Dedifferentiated amniotic fluid mesenchymal stem cell (primary cell): ENCODE results near the gene IRX2.

Experiments
- DNase-seq: peaks from one replicate; pipeline ENCODE4 v3.0.0-alpha.2; 2016; ENCODE audit errors: extremely low spot score

The IRX2 gene

DNA sequence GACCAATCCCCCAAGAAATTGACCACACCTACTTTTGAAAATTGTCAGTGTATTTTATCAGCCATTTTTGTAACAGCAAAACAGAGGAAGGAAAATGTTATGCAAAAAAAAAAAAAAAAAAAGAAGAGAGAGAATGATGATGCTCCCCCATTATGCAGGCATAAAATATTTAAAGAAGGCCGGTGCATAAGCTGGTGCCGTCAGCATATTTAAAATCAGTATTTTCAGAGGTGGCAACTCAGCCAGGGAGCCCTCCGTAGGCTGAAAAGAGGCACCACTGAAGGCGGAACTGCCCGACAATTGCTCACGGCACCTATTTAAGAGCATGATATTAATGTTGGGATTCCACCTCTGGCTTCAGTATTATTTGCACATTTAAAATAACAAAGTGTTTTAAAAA is 33.4 kb downstream of the IRX2 start:
- no peak for DNase-seq

DNA sequence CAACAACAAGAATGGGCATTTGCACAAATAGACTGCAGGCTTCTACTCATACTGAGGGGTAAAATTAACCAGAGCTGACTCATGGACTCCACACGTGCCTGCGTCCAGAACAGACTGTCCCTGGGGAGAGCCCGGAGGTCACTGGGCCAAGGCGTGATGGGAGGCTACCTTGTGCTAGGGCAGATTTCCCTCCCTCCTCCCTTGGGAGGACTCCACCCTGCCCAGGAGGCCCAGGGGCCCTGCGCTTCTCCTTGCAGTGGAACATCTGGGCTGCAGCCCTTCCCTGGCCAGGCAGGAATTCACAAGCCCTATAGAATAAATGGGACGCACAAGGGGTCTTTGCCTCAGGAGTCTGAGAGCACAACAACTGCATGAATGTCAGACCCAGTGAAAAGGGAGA is 35.6 kb downstream of the IRX2 start:
- no peak for DNase-seq

DNA sequence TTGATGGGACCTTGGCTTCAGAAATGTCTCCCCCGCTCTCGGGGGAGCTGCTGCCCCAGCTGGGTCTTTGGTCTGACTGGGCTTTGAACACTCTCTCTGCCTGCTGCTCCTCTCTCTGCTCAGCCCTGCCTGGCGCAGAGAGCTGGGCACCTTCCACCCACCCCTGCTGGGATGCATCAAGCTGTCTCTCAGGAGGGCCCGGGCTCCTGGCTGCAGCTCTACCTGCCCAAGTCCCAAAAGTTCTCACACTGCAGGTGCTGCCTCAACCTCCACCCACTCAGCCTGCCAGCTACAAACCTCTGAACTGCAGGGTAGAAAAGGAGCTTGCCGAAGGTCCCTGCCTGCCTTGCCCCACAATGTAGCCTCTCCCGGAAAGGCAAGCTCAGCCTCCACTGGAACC is 36.7 kb downstream of the IRX2 start:
- DNase-seq = no peak

DNA sequence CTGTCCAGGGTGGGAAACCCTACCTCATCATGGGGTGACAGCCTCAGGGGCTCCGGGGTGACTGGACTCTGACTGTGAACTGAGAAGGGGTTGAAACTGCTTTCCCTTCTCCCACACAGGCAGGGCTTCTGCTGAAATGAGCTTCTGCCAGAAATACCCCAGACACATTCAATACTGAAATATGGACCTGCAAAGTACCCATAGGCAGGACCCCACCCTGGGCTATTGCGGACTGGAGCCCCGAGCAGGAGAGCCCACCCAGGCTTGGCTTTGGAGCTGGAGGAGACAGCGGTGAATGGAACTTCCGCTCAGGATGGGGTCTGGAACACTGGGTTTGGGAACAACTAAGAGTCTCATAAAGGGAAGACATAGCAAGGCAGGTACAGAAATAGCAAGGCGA is 37.5 kb downstream of the IRX2 start:
- no peak for DNase-seq

DNA sequence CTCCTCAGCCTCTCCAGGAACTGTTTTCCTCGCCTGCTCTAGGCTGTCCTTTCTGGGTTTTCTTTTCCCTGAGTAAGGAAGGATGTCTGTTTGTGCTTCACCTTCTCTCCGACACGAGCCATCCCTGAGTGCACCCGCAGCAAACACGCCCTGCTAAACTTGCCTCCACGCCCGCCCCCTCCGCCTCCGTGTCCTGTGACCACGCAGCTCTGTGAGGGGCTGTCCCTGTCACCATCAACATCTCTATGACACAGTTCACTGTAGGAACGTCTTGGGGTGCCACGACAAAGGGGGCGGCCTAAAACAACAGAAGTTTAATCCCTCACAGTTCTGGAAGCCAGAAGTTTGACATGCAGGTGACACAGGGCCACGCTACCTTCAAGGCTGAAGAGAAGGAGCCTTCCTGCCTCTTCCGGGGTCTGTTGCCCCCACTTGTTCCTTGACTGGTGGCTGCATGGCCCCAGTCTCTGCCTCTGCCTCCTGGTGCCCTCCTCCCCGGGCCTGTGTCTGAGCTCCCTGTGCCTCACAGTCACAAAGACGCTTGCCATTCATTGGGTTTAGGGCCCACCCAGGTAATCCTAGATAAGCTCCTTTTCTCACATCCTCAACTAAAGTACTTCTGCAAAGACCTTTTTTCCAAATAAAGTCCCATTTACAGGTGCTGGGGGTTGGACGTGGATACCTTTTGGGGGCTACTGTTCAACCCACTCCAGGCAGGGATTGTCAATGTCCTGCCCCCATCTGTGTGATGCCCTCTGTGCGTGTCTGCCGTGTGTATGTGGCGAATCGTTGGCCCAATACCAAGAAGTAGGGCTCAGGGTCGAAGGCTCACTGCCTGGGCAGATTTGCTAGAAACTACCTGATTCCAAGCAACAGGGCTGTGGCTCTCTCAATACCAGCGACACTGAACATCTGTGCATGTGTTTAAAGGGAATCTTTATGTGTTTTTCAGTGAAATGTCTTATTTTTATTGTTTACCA is 39.7 kb downstream of the IRX2 start:
- DNase-seq = no peak

DNA sequence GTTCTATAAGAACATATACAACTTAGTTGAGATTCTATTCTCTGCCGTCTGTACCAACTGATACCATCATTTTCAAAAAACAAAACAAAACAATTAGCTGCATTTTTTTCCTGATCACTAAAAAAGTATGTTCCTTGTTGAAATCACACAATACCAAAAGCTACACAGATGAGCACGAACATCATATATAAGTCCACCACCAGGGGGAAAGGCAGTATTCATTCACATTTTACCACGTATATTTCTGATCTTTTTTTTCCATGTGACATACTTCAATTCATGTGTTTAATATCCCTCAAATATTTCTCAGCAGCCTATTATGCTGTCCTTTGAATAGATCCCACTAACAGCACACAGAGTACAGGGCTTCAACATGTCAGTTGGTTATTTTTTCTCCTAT is 40.6 kb downstream of the IRX2 start:
- no peak for DNase-seq

DNA sequence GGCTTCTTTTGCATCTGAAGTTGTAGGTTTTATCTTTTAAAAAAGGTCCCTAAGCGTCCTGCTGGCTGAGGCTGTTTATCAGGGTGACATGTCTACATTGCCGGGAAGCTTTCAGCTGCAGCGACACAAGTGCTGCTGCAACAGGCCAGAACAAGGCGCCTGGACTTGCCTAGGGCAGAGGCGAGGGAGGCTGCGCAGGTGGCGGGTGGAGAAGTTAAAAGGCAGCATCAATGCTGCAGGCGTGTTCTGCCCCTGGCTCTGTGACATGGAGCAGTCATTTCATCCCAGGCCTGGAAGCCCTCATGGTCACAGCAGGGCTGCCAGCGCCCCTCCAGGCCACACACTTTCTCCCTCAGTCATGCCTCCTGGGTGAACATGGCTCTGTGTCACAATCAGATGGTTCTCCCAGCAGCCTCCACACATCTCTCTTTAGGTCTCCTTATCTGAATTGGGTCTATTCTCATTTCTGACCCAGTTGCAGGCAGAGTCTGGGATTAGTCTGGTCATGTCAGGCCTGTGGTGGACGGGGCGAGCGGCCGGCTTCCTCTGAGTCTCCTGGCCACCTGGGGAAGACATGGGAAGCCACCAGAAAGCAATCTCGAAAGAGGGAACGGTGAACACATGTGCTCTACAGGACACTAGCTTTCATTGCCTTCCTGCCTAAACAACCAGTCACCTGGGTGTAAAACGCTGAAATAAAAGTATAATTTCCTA is 41.3 kb downstream of the IRX2 start:
- DNase-seq = no peak

DNA sequence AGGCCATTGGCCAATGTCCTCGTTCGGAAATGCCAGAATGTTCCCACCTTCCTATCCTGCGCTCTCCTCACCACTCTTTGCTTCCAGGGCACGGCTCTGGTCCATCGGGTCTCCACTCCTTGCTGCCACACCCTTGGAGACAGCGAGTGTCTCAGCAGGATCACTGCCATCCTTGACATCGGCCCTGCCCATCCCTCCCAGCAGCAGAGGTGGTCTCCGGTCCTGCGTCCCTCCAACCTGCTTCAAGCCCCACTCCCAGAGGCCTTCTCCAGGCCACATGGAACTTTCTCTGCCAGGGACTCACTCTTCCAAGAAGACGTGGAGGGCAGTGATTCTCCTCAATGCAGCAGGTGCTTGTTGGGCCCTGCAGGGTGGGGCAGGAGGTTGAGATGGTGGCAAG is 42.7 kb downstream of the IRX2 start:
- no peak for DNase-seq

DNA sequence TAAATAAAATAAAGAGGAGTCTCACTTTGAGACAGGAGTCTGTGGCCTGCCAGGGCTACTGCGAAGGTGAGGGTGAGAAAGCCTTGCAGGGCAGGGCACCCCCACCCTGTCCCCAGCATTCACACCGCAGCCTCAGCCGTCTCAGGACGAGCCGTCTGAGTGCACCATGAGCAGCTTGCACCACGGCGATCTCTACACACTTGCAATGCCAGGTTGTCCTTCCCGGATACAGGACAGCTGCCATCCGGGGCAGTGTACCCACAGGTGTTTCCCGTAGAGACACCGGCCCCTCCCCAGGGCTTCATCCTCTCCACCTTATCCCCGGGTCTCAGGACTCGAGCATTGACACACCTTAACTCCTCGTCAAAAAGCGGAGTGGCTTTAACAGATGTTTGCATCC is 43.3 kb downstream of the IRX2 start:
- no peak for DNase-seq

DNA sequence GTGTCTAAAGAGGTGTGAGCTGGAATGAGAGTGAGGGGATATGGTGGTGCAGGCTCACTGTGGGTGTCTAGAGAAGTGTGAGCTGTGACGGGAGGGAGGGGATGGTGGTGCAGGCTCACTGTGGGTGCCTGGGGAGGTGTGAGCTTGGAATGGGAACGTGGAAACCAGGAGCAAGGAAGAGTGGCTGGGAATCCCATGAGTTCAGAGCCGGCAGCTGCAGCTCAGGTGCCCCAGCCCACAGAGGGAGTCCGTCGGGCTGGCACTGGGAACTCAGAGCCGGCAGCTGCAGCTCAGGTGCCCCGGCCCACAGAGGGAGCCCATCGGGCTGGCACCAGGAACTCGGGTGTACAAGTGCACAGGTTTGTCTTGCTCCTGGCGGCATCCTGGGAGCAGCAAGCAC is 45.6 kb downstream of the IRX2 start:
- no peak for DNase-seq

DNA sequence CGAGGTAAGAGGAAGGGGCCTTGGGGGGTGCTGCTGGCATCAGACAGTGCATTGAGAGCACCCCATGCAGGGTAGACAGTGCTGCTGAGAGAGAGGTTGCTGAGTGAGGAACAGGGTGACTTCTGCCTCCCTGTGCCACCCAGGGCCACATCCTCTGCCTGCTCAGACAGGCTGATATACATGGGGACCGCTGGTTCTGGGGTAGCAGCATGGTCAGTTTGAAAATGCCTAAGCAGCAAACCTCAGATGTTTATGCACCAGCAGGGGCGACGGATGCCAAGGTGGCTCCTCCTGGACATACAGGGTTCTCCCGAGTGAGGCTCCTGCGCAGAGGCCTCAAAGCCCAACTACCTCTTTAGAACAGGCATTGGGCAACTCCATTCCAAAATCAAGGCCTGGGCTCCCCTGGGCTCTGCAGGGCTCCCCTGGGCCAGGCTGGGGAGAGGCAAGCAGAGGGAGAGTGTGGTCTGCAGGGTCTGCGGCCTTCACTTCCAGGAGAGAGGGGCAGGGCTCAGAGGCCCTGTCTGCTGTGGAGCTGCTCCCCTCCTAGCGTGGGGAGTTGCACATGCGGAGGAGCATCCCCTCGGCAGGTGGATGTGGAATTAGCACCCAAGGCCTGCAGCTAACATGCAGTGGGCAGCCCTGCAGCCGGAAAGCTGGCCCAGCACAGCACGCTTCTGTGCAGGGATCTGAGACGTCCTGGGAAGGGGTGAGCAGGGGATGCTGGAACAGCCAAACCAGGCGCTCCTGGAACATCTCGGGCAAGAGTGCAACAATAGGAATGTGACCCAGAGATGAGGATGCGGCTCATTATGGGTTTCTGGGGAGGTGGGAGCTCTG is 46.5 kb downstream of the IRX2 start:
- no peak for DNase-seq

DNA sequence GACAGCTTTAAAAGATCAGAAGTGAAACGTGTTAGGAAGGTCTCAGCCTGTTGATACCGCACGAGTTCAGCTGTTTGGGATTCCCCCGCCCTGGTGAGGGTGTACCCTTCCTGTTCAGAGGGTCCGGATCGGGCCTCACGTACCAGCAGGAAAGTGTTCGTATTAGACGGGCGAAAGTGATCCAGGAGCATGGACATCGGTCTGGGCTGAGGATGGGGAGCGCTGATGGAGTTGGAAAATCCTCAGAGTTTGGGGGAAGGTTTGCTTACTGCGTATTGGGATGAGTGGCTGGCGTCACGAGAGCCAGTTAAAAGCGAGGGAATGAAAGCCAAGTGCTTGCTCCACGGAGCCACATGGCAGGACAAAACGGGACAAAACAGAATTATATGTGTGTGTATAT is 47.4 kb downstream of the IRX2 start:
- DNase-seq = no peak

DNA sequence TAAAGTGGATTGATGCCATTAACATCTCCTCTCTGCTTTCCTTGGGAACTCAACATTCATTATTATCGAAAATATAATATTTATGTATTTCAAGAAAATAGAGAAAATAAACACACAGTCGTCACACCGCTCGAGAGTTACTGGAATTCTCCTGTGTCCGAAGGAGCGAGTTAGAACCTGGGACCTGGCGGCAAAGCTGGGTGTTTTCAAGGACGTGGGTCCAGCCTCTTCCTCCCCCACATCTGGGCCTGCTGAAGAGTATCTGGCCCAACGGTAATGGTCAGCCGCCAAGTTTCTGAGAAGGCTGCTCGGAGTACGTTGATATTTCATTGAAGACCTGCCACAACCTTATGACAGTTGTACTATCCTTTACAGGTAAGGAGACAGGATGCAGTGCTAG is 47.9 kb downstream of the IRX2 start:
- no peak for DNase-seq

DNA sequence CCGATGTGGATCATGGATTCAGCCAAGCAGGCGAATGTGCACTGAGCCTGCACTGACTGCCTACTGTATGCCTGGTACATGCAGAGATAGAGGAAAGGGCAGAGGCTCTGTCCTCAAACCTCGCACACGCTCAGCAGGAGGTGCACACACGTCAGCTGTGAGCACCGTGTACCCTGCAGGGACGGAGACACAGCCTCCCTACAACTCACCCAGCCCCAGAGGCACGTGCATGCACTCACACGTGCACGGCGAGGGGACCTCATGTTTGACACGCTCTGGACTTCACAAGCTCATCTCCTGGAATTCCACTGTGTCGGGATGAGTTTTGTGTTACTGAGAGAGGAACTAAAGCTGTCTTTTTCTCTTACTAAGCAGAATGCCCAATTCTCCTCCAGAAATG is 48.4 kb downstream of the IRX2 start:
- no peak for DNase-seq

DNA sequence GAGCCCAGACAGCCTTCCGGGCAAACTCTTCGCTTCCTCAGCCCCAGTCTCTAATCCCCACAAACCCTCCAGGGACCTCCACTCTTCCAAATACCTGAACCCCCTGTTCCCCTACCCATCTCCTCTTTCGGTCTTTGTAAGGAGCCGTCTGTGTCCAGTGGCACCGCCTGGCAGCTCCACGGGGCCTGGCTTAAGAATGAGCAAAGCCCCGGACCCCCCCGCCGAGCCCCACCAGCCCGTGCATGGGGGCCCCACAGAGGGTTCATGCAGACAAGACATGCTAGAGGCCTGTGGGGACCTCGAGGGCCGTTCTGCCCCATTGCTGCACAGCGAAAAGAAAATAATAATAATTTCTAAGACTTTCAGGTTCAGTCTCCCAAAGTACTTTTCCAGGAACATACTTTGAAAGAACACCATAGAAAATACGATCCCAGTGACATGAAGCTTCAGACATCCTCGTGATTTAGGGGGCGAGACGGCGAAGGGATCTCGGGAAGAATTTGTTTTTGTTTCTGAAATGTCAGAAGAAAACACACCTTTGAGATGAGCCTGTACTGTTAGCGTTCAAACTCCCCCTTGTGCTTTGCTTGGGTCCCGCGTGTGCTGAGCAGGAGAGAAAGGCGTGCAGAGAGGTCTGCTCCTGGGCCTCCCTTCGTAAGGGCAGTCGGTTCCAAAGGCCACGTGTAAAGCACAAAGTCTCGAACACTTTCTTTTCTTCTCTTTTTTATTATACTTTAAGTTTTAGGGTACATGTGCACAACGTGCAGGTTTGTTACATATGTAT is 49.2 kb downstream of the IRX2 start:
- DNase-seq = no peak

DNA sequence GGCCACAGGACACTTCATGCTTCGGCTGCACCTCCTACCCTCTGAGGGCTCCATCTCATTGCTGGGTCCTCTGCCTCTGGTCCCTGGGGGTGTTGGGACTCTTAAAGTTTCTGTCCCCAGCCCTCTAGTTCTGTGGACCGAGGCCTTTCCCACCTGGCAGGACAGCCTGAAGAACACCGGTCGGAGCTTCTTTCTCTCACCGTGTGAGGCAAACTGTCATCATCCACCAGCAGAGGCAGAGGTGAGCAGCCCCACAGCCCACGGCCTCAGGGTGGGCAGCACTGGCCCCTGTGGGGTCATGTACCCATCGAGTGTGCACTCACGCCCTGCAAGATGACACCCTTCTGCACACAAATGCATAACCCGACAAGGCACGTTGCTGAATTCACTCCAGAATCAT is 49.9 kb downstream of the IRX2 start:
- no peak for DNase-seq

DNA sequence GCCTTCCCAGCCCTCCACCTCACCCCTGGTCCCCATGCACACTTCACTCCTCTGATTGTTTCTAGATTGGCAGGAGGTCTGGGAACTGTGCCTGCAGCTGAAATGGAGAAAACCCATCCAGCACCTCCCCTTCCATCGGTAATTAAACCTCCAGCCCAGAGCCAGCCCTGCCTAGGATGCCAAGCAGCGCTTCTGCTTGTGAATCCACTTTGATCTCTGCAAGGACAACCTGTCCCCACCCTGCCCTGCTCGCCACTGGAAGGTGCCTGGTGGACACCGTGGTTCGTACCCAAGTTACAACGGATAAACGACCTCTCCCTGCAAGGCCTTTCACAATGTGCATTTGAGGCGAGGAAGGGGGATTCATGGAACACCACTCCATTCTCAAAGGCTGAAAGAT is 50.6 kb downstream of the IRX2 start:
- DNase-seq = no peak

DNA sequence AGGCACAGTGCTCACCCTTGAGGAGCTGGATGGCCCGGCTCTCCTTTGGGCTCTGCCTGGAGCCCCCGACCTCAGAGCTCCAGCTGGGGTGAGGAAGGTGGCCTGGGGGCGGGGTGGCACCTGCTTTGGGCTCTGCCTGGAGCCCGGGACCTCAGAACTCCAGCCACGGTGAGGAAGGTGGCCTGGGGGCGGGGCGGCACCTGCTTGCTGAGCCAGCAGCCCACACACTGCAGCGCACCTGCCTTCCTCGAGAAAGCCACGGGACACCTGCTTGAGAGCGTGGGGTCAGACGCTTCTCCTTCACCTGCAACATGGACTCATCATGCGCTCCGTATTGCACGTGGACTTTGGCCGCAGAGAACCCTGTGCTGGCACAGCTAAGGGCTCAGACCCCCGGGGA is 51.8 kb downstream of the IRX2 start:
- no peak for DNase-seq

DNA sequence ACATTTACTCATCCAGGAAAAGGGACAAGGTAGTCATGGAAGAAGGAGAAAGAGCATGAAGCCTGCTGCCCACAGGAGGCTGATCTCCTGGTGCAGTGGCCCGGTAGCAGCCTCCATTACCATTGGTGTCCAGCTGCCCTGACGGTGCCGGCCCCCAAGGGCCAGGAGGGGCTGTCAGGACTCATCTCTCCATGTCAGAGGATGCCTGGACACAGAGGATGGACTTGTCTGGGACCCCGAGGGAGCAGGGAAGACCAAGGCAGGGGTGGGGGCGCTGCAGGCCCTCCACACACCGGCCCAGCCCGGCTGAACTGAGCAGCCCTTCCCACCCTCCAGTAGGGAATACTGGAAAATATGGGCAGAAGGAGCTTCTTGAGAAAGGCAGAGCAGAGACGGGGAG is 52.2 kb downstream of the IRX2 start:
- DNase-seq = no peak

DNA sequence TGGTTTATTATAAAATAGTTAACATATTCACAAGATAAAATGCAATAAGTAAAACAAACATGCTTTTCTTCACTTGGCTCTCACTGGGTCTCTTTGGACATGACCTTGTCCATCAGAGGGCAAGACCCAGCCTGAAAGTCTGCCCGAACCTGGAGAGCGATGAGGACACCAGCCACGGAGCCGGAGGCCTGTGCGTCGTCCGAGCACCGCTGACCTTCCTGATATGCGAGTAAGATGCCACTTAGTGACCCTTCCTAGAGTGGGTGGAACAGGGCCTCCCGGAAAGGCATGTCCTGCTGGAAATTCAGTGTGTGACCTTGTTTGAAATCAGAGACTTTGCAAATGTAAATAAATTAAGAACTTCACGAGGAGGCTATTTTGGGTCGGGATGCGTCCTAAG is 52.9 kb downstream of the IRX2 start:
- DNase-seq = no peak

DNA sequence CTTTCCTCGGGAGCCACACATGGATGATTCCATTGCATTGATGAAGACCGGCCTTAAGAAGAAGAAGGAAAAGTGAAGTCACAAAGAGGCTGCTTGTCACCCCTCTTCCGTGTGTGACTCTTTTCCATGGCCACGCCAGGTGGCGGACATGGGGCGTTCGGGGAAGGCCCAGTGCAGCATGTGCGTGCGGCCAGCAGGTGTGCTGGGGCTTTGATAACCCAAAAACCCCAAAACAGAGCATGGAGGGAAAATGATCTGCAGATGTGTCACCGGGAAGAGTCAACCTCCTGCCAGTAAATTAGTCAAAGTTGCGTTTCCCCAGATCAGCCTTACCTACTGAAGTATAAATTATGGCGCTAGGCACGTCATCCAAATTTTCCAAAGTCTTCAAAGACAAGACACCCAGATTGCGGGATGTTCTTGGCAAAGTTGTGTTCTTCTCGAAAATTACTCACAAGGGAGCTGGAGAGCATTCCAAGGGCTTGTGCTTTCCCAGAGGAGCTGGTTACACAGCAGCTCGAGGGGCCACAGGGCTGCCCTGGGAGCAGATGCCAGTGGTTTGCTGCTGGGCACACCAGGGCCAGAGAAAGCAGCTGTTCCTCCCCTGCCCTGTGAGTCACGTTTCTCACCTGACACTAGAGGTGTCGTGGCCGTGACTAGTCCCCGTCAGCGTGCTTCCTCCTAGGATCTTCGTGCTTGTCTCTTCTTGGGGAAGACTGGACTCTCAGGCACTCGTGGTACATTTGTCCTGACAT is 53.9 kb downstream of the IRX2 start:
- no peak for DNase-seq
